ENCODE measurements around the gene RBFOX2.

DNA sequence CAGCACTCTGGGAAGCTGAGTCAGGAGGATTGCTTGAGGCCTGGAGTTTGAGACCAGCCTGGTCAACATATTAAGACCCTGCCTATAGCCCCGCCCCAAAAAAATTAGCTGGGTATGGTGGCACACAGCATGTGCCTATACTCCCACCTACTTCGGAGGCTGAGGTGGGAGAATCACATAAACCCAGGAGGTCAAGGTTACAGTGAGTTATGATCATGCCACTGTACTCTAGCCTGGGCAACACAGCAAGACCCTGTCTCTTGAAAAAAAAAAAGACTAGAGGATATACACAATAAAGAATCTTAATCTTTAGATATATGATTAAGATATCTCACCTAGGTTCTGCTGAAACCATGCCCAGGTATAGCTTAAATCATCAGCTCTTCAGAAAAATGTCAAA, 174.3 kb downstream of the RBFOX2 start:
- TF ChIP-seq POLR2AphosphoS5 (IDR thresholded peaks at IDR 0.05; ENCODE audit: low read depth, low read length) (no peak), TAF1 (IDR thresholded peaks at IDR 0.05; ENCODE audit: borderline replicate concordance, insufficient read depth, low read length) (no peak)
